Stomach smooth muscle (tissue), 2 donors: ENCODE data around the gene SLC2A3.
"Not testable (repeated sequence)": the region's sequence is repeated elsewhere in the genome, so short reads cannot be mapped to it uniquely, and the experiment has no call there.

Experiments
- H3K27ac ChIP-seq: one replicate; pipeline ENCODE4 v1.7.0; 2013; ENCODE audit warnings: mild to moderate bottlenecking, low read length, inconsistent platforms
- H3K27me3 ChIP-seq, 2 donors: one replicate each; pipeline ENCODE4 v1.7.0; 2013; ENCODE audit warnings: low read length in 2 of 2; ENCODE audit not compliant: insufficient read depth in 2 of 2, control insufficient read depth in 1 of 2
- H3K36me3 ChIP-seq, 2 donors: one replicate each; pipeline ENCODE4 v1.7.0; 2013; ENCODE audit warnings: low read length in 2 of 2; ENCODE audit not compliant: control insufficient read depth in 2 of 2, insufficient read depth in 2 of 2
- H3K4me1 ChIP-seq: one replicate; pipeline ENCODE4 v1.7.0; 2013; ENCODE audit warnings: low read length; ENCODE audit not compliant: control insufficient read depth, insufficient read depth
- H3K4me3 ChIP-seq, 2 donors: one replicate each; pipeline ENCODE4 v1.7.0; 2013; ENCODE audit warnings: low read length in 2 of 2
- H3K9ac ChIP-seq, 2 donors: one replicate each; pipeline ENCODE4 v1.7.0; 2013; ENCODE audit warnings: low read length in 2 of 2, mild to moderate bottlenecking in 1 of 2
- H3K9me3 ChIP-seq, 2 donors: one replicate each; pipeline ENCODE4 v1.7.0; 2013; ENCODE audit warnings: low read length in 2 of 2; ENCODE audit not compliant: control insufficient read depth in 2 of 2
- donor health status: healthy.
- donor health status: Pancreatic carcinoma.

SLC2A3 gene

GRCh38 chr12:7971765-7972164 lies 35.8 kb upstream of the SLC2A3 start:
- H3K9ac ChIP-seq, H3K36me3 ChIP-seq, H3K9me3 ChIP-seq, H3K27me3 ChIP-seq: not testable (repeated sequence)
- H3K27ac ChIP-seq = peak overlapping the region; percentile 67
- H3K4me1 ChIP-seq = peaks cover 15% of the 10 kb centered on the region
- H3K4me3 ChIP-seq = peak overlapping the region in 1 of 2 donors; percentile 76

DNA sequence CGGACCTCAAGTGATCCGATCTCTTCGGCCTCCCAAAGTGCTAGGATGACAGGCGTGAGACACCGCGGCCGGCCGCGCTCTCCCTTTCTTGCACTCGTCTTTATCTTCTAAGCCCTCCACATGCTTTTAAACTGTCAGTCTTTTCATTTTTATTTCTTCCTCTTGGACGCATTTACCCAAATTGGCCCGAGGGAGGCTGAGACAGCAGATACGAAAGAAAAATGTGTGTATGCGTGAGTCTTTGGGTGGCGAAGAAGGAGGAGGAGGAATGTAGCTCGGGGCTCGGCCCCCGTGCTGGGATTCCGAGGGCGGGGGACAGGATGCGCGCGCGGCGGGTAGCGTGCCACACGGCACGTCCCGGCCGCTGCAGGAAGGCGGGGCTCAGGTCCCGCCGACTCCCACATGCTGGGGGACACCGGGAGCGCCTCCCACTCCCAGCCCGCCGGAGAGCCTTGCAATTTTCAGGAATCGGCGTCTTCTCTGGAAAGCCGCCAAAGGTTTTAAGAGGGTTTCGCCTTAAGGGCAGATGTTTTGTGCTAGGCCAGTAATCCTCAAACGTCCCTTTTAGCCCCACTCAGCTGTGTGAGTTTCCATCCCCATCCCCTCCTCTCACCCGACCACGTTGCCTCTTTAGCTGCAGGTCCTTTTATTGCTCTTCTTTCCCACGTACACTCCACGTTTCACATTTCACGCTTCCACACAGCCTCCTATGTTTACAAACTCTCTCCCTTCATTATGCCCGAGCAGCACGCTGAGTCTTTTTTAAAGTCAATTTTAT lies 34.7 kb upstream of the SLC2A3 start:
- Histone ChIP-seq H3K4me3 (peak overlapping the region; percentile 20 to 76), H3K9me3 (no peaks in the 10 kb centered on the region), H3K27ac (peak overlapping the region; percentile 67), H3K27me3 (no peaks in the 10 kb centered on the region), H3K4me1 (peaks cover 15% of the 10 kb centered on the region), H3K9ac (peak overlapping the region; percentile 54 to 80), H3K36me3 (no peaks in the 10 kb centered on the region)

- peaks cover 15% of the 10 kb centered on the region for H3K4me1 ChIP-seq
Measured at GRCh38 chr12:7966563-7966962, 30.6 kb upstream of the SLC2A3 start.

GRCh38 chr12:7964669-7965068 lies 28.7 kb upstream of the SLC2A3 start:
- not testable (repeated sequence) for H3K27ac ChIP-seq, H3K4me1 ChIP-seq, H3K27me3 ChIP-seq, H3K36me3 ChIP-seq, H3K4me3 ChIP-seq, H3K9me3 ChIP-seq, H3K9ac ChIP-seq

More at GRCh38 chr12:7966563-7966962, 30.6 kb upstream of the SLC2A3 start:
- no peaks in the 10 kb centered on the region for H3K27me3 ChIP-seq
- H3K9me3 ChIP-seq = no peaks in the 10 kb centered on the region
- no peak overlapping the region for H3K27ac ChIP-seq
- H3K36me3 ChIP-seq = no peaks in the 10 kb centered on the region
- no peak overlapping the region for H3K9ac ChIP-seq
- no peak overlapping the region for H3K4me3 ChIP-seq

- Histone ChIP-seq H3K27ac (no peak overlapping the region), H3K27me3 (no peaks in the 10 kb centered on the region), H3K4me1 (no peaks in the 10 kb centered on the region), H3K9me3 (no peaks in the 10 kb centered on the region), H3K9ac (no peak overlapping the region), H3K36me3 (no peaks in the 10 kb centered on the region), H3K4me3 (peak overlapping the region in 1 of 2 donors; percentile 68)
Measured at GRCh38 chr12:7961395-7962178, 25.6 kb upstream of the SLC2A3 start.

GRCh38 chr12:7959701-7960121 lies 23.7 kb upstream of the SLC2A3 start:
- no peaks in the 10 kb centered on the region for H3K9me3 ChIP-seq
- H3K36me3 ChIP-seq = no peaks in the 10 kb centered on the region
- no peak overlapping the region for H3K9ac ChIP-seq
- no peaks in the 10 kb centered on the region for H3K4me1 ChIP-seq
- H3K27ac ChIP-seq = no peak overlapping the region
- H3K27me3 ChIP-seq = no peaks in the 10 kb centered on the region
- H3K4me3 ChIP-seq = no peak overlapping the region

DNA sequence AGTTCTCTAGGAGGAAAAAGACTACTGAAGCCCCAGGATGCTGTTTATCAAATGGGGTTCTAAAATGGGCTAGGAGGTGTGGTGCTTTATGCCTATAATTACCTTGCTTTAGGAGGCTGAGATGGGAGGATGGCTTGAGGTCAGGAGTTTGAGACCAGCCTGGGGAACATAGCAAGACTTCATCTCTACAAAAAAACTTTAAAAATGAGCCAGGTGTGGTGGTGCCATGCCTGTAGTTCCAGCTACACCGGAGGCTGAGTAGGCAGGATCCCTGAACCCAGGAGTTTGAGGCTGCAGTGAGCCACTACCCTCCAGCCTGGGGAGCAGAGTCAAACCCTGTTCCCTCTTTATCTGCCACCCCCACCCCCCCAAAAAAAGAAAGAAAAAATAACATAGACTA lies 23.3 kb upstream of the SLC2A3 start:
- Histone ChIP-seq H3K4me3 (no peak overlapping the region), H3K4me1 (no peaks in the 10 kb centered on the region), H3K27ac (no peak overlapping the region), H3K9ac (no peak overlapping the region), H3K27me3 (no peaks in the 10 kb centered on the region), H3K9me3 (no peaks in the 10 kb centered on the region), H3K36me3 (no peaks in the 10 kb centered on the region)

- not testable (repeated sequence) for H3K9me3 ChIP-seq, H3K4me1 ChIP-seq
Measured at GRCh38 chr12:7954877-7955276, 18.9 kb upstream of the SLC2A3 start.

GRCh38 chr12:7954418-7954817 lies 18.4 kb upstream of the SLC2A3 start:
- not testable (repeated sequence) for H3K27me3 ChIP-seq, H3K27ac ChIP-seq, H3K36me3 ChIP-seq, H3K9me3 ChIP-seq, H3K9ac ChIP-seq, H3K4me1 ChIP-seq, H3K4me3 ChIP-seq

More at GRCh38 chr12:7954877-7955276, 18.9 kb upstream of the SLC2A3 start:
- not testable (repeated sequence) for H3K4me3 ChIP-seq, H3K27me3 ChIP-seq, H3K36me3 ChIP-seq, H3K9ac ChIP-seq, H3K27ac ChIP-seq

GRCh38 chr12:7953912-7954311 lies 17.9 kb upstream of the SLC2A3 start:
- H3K36me3 ChIP-seq, H3K9me3 ChIP-seq, H3K4me3 ChIP-seq, H3K9ac ChIP-seq, H3K27me3 ChIP-seq, H3K4me1 ChIP-seq, H3K27ac ChIP-seq: not testable (repeated sequence)

- no peak overlapping the region for H3K4me3 ChIP-seq
- no peaks in the 10 kb centered on the region for H3K36me3 ChIP-seq
- no peaks in the 10 kb centered on the region for H3K9me3 ChIP-seq
- H3K4me1 ChIP-seq = no peaks in the 10 kb centered on the region
- no peak overlapping the region for H3K27ac ChIP-seq
- H3K9ac ChIP-seq = no peak overlapping the region
- no peaks in the 10 kb centered on the region for H3K27me3 ChIP-seq
Measured at GRCh38 chr12:7951671-7952070, 15.7 kb upstream of the SLC2A3 start.
